ENCODE data around the gene POU4F3.

POU4F3 gene

GRCh38 chr5:146340260-146341081 lies 1.8 kb downstream of the POU4F3 start:
- DNase-seq = peak; percentile 63

- no peak for DNase-seq
Observed at GRCh38 chr5:146341854-146342253, 3.2 kb downstream of the POU4F3 start.

- DNase-seq = no peak
Observed at GRCh38 chr5:146342519-146342881, 3.9 kb downstream of the POU4F3 start.

- no peak for DNase-seq
Observed at GRCh38 chr5:146342882-146343865, 4.5 kb downstream of the POU4F3 start.

- no peak for DNase-seq
Observed at GRCh38 chr5:146344155-146345118, 5.8 kb downstream of the POU4F3 start.

GRCh38 chr5:146345240-146345577 lies 6.6 kb downstream of the POU4F3 start:
- DNase-seq = no peak

GRCh38 chr5:146345578-146346366 lies 7.1 kb downstream of the POU4F3 start:
- no peak for DNase-seq

- DNase-seq = no peak
Observed at GRCh38 chr5:146357126-146357525, 18.5 kb downstream of the POU4F3 start.

GRCh38 chr5:146359836-146360235 lies 21.2 kb downstream of the POU4F3 start:
- DNase-seq = no peak

GRCh38 chr5:146363161-146363874 lies 24.7 kb downstream of the POU4F3 start:
- no peak for DNase-seq

- DNase-seq = no peak
Observed at GRCh38 chr5:146365618-146366017, 27.0 kb downstream of the POU4F3 start.

GRCh38 chr5:146366904-146367303 lies 28.3 kb downstream of the POU4F3 start:
- no peak for DNase-seq

GRCh38 chr5:146368137-146368536 lies 29.5 kb downstream of the POU4F3 start:
- DNase-seq = no peak

- DNase-seq = no peak
Observed at GRCh38 chr5:146369691-146370090, 31.1 kb downstream of the POU4F3 start.

- DNase-seq = no peak
Observed at GRCh38 chr5:146376821-146377220, 38.2 kb downstream of the POU4F3 start.

GRCh38 chr5:146378986-146379385 lies 40.3 kb downstream of the POU4F3 start:
- DNase-seq = no peak

GRCh38 chr5:146380714-146381113 lies 42.1 kb downstream of the POU4F3 start:
- DNase-seq = no peak

GRCh38 chr5:146388386-146388785 lies 49.7 kb downstream of the POU4F3 start:
- no peak for DNase-seq

GRCh38 chr5:146390469-146390868 lies 51.8 kb downstream of the POU4F3 start:
- DNase-seq = no peak

Measured in 8988T (cell line).